Astrocyte (in vitro differentiated cells and primary cell): ENCODE data around the gene BMPR1A. TPM values are rescaled to one million over a fixed set of nuclear protein-coding genes. Genes with fewer than 3 reads are reported as not detected.

ENCODE experiments used
- DNase-seq: peaks from one replicate; pipeline ENCODE4 v3.0.0-alpha.2; 2010; ENCODE audit warnings: low read depth
- FAIRE-seq: peaks from 2 replicates; lab custom pipeline; 2011; peaks lifted over from hg19 to GRCh38; lab: Jason Lieb, UNC
- H2AFZ ChIP-seq: 2 replicates; pipeline ENCODE4 v1.6.0; 2012; ENCODE audit warnings: low read depth, low read length, inconsistent platforms
- H3K27ac ChIP-seq: 2 replicates; pipeline ENCODE4 v1.5.1; 2011; ENCODE audit warnings: low read depth, low read length, inconsistent platforms
- H3K27me3 ChIP-seq: 2 replicates; pipeline ENCODE4 v1.6.0; 2011; ENCODE audit warnings: low read length, inconsistent platforms; ENCODE audit not compliant: insufficient read depth
- H3K36me3 ChIP-seq: 2 replicates; pipeline ENCODE4 v1.5.1; 2011; ENCODE audit warnings: low read length, inconsistent platforms; ENCODE audit not compliant: insufficient read depth
- H3K4me1 ChIP-seq: 2 replicates; pipeline ENCODE4 v1.5.1; 2011; ENCODE audit warnings: low read length, inconsistent platforms; ENCODE audit not compliant: insufficient read depth
- H3K4me2 ChIP-seq: 2 replicates; pipeline ENCODE4 v1.6.0; 2012; ENCODE audit warnings: low read length, inconsistent platforms
- H3K4me3 ChIP-seq: 2 replicates; pipeline ENCODE4 v1.5.1; 2011; ENCODE audit warnings: low read depth, mild to moderate bottlenecking, low read length, inconsistent platforms; ENCODE audit not compliant: insufficient read depth
- H3K79me2 ChIP-seq: 2 replicates; pipeline ENCODE4 v1.6.0; 2012; ENCODE audit warnings: mild to moderate bottlenecking, low read length, inconsistent platforms; ENCODE audit not compliant: insufficient read depth
- H3K9ac ChIP-seq: 2 replicates; pipeline ENCODE4 v1.6.0; 2012; ENCODE audit warnings: mild to moderate bottlenecking, low read length, inconsistent platforms
- H3K9me3 ChIP-seq: 2 replicates; pipeline ENCODE4 v1.5.1; 2012; ENCODE audit warnings: low read depth, mild to moderate bottlenecking, low read length, inconsistent platforms; ENCODE audit not compliant: insufficient read depth
- H4K20me1 ChIP-seq: 2 replicates; pipeline ENCODE4 v1.6.0; 2012; ENCODE audit warnings: low read length, inconsistent platforms; ENCODE audit not compliant: insufficient read depth
- H3K27ac Mint-ChIP-seq: one replicate; pipeline ENCODE4 v1.8.0; 2021; ENCODE audit warnings: mild to moderate bottlenecking, mixed read lengths; ENCODE audit not compliant: unreplicated experiment
- H3K27me3 Mint-ChIP-seq: one replicate; pipeline ENCODE4 v1.8.0; 2021; ENCODE audit warnings: low read depth, mixed read lengths; ENCODE audit not compliant: unreplicated experiment
- H3K36me3 Mint-ChIP-seq: one replicate; pipeline ENCODE4 v1.8.0; 2021; ENCODE audit warnings: low read depth, mixed read lengths; ENCODE audit not compliant: unreplicated experiment
- H3K4me1 Mint-ChIP-seq: one replicate; pipeline ENCODE4 v1.8.0; 2021; ENCODE audit warnings: low read depth, mixed read lengths; ENCODE audit not compliant: unreplicated experiment
- H3K4me3 Mint-ChIP-seq: one replicate; pipeline ENCODE4 v1.8.0; 2021; ENCODE audit warnings: mild to moderate bottlenecking, moderate library complexity, mixed read lengths; ENCODE audit not compliant: unreplicated experiment
- H3K9me3 Mint-ChIP-seq: one replicate; pipeline ENCODE4 v1.8.0; 2021; ENCODE audit warnings: mild to moderate bottlenecking, mixed read lengths; ENCODE audit not compliant: unreplicated experiment
- EZH2 ChIP-seq: IDR thresholded peaks from 2 replicates; pipeline ENCODE4 v1.6.1; 2012; ENCODE audit warnings: mild to moderate bottlenecking, low read length, inconsistent platforms; ENCODE audit not compliant: insufficient read depth
- total RNA-seq: library from RNA; stranded (reverse); gene quantifications from 2 replicates; pipeline ENCODE4 v1.2.1, GENCODE V29; 2021
- TF ChIP-seq, protein P1 (sequence below): IDR thresholded peaks from 2 replicates; pipeline ENCODE4 v1.5.1; 2011; ENCODE audit warnings: low read depth, mild to moderate bottlenecking, inconsistent platforms, low read length, moderate library complexity; ENCODE audit not compliant: insufficient read depth

Gene BMPR1A
- total RNA-seq, 1 donor from 2014 or later, result 52.2 TPM

DNA sequence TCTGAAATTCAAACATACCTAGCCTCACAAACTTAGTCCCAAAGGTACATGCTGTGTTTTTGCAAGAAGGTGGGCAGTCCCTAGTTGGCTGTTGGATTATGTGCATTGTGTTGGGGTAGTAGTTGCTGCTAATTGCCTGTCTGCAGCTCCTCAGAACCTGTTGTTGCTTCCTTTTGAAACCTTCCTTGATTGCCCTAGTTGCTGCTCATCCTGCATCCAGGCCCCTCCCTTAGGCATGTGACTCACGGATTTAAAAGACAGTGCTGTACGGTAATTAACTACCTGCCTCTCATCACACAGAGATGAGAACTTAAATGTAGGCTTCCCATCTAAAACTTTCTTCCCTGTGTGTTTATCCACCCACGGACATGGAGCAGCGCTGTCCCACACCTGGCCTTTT lies 67.7 kb downstream of the BMPR1A start:
- Mint-ChIP-seq H3K27ac (no peak overlapping the region), H3K4me1 (peaks cover 3% of the 10 kb centered on the region), H3K4me3 (no peak overlapping the region), H3K9me3 (no peaks in the 10 kb centered on the region), H3K27me3 (no peaks in the 10 kb centered on the region), H3K36me3 (no peaks in the 10 kb centered on the region)
- no peak overlapping the region for H3K9ac ChIP-seq
- no peaks in the 10 kb centered on the region for H3K4me1 ChIP-seq
- H3K4me3 ChIP-seq, result no peak overlapping the region
- no peak for FAIRE-seq
- no peaks in the 10 kb centered on the region for H3K27me3 ChIP-seq
- no peak overlapping the region for H3K27ac ChIP-seq
- peaks cover 63% of the 10 kb centered on the region for H4K20me1 ChIP-seq
- TF ChIP-seq, protein P1, sequence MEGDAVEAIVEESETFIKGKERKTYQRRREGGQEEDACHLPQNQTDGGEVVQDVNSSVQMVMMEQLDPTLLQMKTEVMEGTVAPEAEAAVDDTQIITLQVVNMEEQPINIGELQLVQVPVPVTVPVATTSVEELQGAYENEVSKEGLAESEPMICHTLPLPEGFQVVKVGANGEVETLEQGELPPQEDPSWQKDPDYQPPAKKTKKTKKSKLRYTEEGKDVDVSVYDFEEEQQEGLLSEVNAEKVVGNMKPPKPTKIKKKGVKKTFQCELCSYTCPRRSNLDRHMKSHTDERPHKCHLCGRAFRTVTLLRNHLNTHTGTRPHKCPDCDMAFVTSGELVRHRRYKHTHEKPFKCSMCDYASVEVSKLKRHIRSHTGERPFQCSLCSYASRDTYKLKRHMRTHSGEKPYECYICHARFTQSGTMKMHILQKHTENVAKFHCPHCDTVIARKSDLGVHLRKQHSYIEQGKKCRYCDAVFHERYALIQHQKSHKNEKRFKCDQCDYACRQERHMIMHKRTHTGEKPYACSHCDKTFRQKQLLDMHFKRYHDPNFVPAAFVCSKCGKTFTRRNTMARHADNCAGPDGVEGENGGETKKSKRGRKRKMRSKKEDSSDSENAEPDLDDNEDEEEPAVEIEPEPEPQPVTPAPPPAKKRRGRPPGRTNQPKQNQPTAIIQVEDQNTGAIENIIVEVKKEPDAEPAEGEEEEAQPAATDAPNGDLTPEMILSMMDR, result no peak
- TF ChIP-seq EZH2, result no peak
- H3K4me2 ChIP-seq, result no peak overlapping the region
- peaks cover 92% of the 10 kb centered on the region for H3K79me2 ChIP-seq
- no peak overlapping the region for H2AFZ ChIP-seq
- DNase-seq, result no peak
- H3K9me3 ChIP-seq, result no peaks in the 10 kb centered on the region
- no peaks in the 10 kb centered on the region for H3K36me3 ChIP-seq

DNA sequence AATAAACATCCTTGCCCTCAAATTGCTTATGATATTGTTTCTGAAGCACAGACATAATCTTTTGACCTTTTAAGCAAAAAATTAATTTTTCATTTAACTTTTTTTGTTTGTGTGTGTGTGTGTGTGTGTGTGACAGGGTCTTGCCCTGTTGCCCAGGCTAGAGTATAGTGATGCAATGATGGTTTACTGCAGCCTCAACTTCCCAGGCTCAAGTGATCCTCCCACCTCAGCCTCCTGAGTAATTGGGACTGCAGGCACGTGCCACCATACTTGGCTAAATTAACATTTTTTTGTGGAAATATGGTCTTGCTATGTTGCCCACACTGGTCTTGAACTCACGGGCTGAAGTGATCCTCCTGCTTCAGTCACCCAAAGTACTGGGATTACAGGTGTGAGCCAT lies 68.9 kb downstream of the BMPR1A start:
- Histone ChIP-seq H3K27ac (no peak overlapping the region), H3K27me3 (no peaks in the 10 kb centered on the region), H3K4me1 (no peaks in the 10 kb centered on the region), H2AFZ (no peak overlapping the region), H3K4me3 (no peak overlapping the region), H3K9me3 (no peaks in the 10 kb centered on the region), H3K36me3 (no peaks in the 10 kb centered on the region), H3K9ac (no peak overlapping the region), H4K20me1 (peaks cover 64% of the 10 kb centered on the region), H3K4me2 (no peak overlapping the region), H3K79me2 (peaks cover 92% of the 10 kb centered on the region)
- H3K27ac Mint-ChIP-seq, result no peak overlapping the region
- H3K4me3 Mint-ChIP-seq, result no peak overlapping the region
- no peaks in the 10 kb centered on the region for H3K36me3 Mint-ChIP-seq
- H3K4me1 Mint-ChIP-seq, result no peaks in the 10 kb centered on the region
- FAIRE-seq (no peak), DNase-seq (no peak)
- H3K9me3 Mint-ChIP-seq, result no peaks in the 10 kb centered on the region
- no peaks in the 10 kb centered on the region for H3K27me3 Mint-ChIP-seq
- no peak for TF ChIP-seq EZH2
- TF ChIP-seq, protein P1, result no peak

DNA sequence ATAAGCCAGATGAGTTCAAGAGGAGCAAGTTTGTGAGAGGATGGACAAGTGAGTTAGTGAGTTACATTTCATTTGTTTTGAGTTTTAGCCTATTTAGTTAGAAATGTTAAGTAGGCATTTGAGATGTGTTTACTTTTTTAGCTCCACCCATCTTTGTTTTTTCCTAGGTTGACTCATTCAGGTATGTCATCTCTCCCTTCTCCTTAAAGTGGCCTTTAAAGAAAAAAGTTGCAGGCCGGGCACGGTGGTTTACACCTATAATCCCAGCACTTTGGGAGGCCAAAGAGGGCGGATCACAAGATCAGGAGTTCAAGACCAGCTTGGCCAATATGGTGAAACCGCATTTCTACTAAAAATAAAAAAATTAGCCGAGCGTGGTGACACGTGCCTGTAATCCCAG lies 71.2 kb downstream of the BMPR1A start:
- Histone ChIP-seq H3K4me1 (no peaks in the 10 kb centered on the region), H3K9me3 (no peaks in the 10 kb centered on the region), H2AFZ (no peak overlapping the region), H3K4me2 (no peak overlapping the region), H4K20me1 (peaks cover 69% of the 10 kb centered on the region), H3K4me3 (no peak overlapping the region), H3K36me3 (no peaks in the 10 kb centered on the region), H3K9ac (no peak overlapping the region), H3K27ac (no peak overlapping the region), H3K27me3 (no peaks in the 10 kb centered on the region), H3K79me2 (peaks cover 92% of the 10 kb centered on the region)
- DNase-seq (no peak), FAIRE-seq (no peak)
- Mint-ChIP-seq H3K9me3 (no peaks in the 10 kb centered on the region), H3K36me3 (no peaks in the 10 kb centered on the region), H3K27me3 (no peaks in the 10 kb centered on the region), H3K4me3 (no peak overlapping the region), H3K27ac (no peak overlapping the region), H3K4me1 (no peaks in the 10 kb centered on the region)
- TF ChIP-seq, protein P1, result no peak
- TF ChIP-seq EZH2, result no peak
